NK-92 treated with Interleukin-12 subunit alpha and Interleukin-12 subunit beta, amount 100 ng/mL, for 24 hours (cell line): ENCODE results near the gene AFF2.

Experiments used
- DNase-seq: peaks from one replicate; lab custom pipeline; 2025; lab: John Stamatoyannopoulos, UW

The AFF2 gene

GRCh38 chrX:148741441-148741840 is 241.0 kb downstream of the AFF2 start:
- DNase-seq, result no peak

GRCh38 chrX:148755111-148755510 is 254.7 kb downstream of the AFF2 start:
- DNase-seq, result no peak

GRCh38 chrX:148763896-148764295 is 263.5 kb downstream of the AFF2 start:
- no peak for DNase-seq

- DNase-seq, result no peak
These were observed 267.9 kb downstream of the AFF2 start for GRCh38 chrX:148768296-148768695.

DNA sequence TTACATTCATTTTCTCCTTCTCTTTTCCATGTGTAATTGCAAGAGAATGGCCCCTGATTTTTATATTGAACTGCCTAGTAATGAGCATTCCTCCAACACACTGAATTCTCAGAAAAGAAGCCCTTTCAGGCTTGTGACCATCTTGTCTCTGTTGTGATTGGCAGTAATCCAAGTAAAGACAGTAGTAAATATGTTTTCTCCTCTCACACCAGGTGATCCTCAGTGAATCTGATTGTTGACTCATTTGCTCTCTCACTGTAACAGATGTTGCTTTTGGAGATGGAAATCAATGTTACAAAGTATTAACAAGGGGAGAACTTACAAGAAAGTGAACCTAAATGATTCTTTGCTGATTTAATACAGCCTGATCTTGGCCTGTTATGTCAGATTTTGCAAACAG is 271.0 kb downstream of the AFF2 start:
- no peak for DNase-seq

- no peak for DNase-seq
These were observed 273.9 kb downstream of the AFF2 start for GRCh38 chrX:148774276-148774675.

GRCh38 chrX:148784137-148784536 is 283.7 kb downstream of the AFF2 start:
- DNase-seq, result no peak

GRCh38 chrX:148784856-148785255 is 284.4 kb downstream of the AFF2 start:
- no peak for DNase-seq

- DNase-seq, result no peak
These were observed 284.8 kb downstream of the AFF2 start for GRCh38 chrX:148785256-148785655.

- DNase-seq, result no peak
These were observed 288.0 kb downstream of the AFF2 start for GRCh38 chrX:148788449-148788848.

DNA sequence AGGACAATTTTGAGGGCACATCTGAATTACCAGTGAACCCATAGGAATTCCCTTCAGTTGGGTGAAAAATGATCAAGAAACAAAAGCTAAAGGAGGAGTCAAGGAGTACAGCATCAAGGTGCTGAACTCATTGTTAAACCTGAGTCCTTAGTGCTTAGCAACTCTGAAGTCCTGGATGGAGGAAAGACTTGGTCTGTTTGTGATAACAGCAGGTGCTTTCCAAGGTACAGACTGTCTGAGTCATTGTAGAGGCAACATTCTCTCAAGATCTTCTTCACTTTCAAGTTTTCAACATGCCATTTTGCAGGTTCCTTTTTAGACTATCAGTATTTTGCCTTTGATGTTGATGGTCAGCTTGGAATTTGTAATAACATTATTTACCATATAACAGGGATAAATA is 293.9 kb downstream of the AFF2 start:
- no peak for DNase-seq

DNA sequence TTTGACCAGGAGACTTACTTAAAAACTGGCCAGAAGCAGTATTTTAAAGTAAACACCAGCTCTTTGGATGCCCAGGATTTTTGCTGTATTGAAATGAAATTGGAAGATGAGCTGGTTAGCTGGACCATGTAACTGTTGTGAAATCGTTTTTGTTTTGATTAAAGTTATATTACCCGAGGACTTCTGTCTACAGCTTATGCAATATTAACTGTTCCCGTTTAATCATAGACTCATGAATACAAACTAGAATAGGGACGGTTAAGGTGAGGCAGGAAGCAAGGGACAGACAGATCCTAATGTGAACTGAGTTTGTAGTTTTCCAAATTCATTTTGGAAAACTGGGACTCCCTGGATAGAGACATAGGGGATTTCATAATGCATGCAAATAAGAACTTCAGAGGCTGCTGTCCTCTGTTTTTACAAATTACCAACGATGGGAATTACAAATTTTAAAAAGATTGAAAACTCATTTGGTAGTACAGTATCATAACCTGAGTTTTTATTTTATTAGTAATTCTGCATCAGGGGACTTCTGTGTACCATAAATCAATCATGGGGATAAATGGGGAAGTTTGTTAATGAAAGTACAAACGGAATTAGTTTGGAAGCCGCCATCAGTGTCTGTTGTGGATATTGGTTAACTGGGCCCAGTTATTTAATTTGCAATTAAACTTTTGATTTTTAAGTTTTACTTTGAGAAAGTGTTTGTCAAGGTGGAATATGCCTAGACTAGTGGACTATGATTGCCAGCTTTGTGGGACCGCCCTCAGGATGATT is 304.4 kb downstream of the AFF2 start:
- DNase-seq, result no peak

GRCh38 chrX:148806145-148806870 is 305.9 kb downstream of the AFF2 start:
- no peak for DNase-seq

DNA sequence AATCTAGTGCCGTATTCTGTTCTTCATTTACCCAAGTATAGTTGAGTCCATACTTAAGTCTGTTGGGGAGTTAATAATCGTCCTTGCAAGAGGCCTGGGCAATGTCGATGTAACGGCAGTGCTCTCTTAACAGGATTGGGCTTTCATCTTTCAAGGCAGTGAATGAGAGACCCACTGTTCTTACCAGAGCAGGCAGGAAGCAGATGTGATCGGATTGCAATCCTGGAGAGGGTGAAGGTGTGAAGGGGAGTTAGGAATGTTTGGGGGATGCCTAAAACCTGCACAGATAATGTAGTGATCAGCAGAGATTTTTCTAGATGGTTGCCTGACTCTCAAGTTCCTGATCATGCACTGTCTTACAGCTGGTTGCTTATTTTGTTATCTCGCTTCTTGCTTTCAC is 308.4 kb downstream of the AFF2 start:
- no peak for DNase-seq

GRCh38 chrX:148811236-148811635 is 310.8 kb downstream of the AFF2 start:
- DNase-seq, result no peak

DNA sequence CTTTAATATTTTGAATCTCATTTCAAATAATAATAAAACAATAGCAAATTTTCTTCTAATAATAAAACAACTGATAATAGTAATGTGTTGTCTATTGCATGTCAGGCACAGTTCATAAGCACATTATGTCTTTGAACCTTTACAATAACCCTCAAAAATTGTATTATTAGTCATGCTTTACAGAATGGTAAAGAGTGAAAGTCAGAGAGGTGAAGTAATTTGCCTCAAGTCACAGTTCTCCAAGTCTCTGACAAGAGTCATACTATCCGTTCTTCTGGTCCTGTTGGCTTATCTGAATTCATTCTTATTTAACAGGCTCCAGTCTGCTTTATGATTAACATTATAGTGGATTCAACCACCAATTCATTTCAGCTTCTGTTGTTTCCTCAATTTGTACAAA is 313.0 kb downstream of the AFF2 start:
- no peak for DNase-seq

- no peak for DNase-seq
These were observed 313.6 kb downstream of the AFF2 start for GRCh38 chrX:148813967-148814366.

DNA sequence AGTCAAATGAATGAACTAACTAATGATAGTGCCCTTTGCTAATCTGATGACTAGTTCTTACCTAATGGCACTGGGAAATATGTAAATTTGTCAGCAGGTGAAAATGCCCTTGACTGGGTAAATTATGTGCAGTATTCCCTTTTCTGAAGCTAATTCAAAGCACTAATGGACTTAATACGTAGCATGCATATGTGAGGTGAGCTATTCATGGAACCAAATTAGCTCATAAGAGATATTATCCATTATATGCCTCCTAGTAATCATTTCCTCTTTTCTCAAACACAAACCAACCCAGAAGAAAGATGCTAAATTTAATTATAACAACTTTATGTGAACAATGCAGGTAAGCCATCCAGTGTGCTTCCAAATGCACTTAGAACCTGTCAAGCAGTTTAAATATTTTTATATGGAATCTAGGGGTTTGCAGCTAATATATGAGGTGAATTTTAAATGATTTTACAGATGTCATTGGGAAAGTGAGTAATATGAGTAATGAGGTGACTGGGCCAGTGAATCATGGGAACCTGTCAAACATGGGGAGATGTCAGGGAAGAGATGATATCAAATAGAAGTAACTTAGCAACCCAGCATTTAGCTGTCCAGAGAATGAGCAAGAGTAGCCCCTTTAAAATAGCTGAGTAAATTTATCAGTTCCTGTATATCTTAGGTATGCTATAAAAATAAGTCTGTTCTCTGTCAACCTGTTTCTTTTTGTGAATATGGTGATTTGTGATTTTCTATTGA is 315.0 kb downstream of the AFF2 start:
- DNase-seq, result no peak

GRCh38 chrX:148823986-148824385 is 323.6 kb downstream of the AFF2 start:
- no peak for DNase-seq

GRCh38 chrX:148825696-148826095 is 325.3 kb downstream of the AFF2 start:
- no peak for DNase-seq

DNA sequence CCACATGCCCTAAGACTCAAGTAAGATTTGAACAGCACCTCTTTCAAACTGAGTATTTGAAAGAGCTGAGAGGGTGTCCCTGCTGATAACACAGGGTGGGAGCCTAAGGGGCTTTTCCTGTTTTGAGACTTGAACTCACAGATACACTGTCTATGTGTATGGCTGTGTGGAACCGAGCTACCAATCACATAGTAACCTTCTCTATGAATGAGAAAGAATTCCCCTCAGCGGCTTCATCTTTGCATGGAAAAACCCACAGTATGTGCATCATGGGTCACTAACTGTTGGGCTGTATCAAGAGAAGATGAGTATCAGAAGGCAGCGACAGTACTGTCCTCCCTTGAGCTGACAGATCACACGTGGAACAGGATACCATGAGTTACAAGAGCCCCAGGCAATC is 336.3 kb downstream of the AFF2 start:
- no peak for DNase-seq

DNA sequence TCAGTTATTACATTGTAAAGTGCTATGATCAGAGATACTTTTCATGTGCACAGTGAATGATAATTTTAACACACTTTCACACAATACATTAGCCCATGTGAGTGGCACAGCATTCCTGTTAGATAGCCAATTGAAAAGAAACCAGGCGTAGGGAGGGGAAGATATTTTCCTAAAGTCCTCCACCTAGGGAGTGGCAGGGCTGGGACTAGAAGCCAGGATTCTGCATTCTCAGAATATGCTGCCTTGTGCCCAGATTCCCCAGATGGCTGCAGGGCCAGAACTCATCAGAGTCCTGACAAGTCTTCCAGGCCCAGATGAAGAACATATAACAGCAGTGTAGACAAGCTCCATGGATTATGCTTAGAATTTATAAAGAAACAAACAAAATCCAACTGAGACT is 350.2 kb downstream of the AFF2 start:
- no peak for DNase-seq

- DNase-seq, result no peak
These were observed 353.9 kb downstream of the AFF2 start for GRCh38 chrX:148854306-148854705.
